HCEC 1CT (cell line): ENCODE measurements around the gene ARL6IP1.

Experiments used
- DNase-seq: peaks from one replicate; pipeline ENCODE4 v3.0.0-alpha.2; 2017

The ARL6IP1 gene

DNA sequence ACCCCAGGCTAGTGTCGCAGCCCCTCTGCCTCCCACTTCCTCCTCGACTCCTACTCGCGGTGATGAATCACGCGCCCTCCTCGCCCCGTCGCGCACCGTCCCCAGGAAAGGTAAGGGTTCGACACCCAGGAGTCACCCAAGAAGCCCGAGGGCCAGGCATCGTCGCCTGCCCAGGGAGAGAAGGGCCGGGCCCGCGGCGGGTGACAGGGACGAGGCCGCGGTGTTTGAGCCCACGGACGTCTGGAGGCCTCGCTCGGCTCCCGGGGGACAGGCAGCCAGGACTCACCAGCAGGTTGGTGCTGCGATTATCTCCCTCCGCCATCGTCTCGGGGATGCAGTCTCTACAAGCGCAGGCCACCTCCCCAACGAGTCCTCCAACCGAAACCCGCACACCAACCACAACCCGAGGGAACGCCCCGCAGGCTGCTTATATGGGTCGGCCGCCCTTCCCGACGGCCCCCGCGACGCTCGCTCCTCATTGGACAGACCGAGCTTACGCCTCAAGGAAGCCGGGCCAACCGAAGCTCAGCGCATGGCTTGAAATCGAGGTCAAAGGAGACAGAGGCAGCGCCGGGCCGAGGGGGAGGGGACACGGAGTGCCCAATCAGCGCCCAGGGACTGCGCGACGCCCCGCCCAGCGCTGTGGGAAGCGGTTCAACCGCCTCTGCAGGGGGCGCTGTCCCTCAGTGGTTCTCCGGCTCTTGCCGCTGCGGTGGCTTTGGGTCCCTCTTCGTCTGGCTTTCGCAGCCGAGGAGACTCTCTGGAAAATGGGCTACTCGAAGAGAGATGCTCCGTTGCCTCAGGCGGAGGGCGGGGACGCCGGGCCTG lies at the start of gene ARL6IP1:
Gene ARL6IP1, minus strand, starts transcription at position 405 of the 828 bp plus-strand sequence. Its CDS starts 83 bp downstream, at position 322.
- DNase-seq = peak; percentile 99

DNA sequence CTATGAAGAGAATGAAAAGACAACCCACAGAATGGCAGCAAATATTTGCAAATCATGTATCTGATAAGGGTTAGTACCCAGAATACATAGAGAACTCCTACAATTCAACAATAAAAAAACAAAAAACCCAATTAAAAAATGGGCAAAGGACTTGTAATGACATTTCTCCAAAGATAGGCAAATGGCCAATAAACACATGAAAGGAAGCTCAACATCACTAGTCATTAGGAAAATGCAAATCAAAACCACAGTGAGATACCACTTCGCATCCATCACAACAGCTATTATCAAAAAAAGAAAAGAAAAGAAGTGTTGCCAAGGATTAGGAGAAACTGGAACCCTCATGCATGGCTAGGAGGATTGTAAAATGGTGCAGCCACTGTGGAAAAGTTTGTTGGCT lies 45.1 kb upstream of the ARL6IP1 start:
- DNase-seq = no peak

DNA sequence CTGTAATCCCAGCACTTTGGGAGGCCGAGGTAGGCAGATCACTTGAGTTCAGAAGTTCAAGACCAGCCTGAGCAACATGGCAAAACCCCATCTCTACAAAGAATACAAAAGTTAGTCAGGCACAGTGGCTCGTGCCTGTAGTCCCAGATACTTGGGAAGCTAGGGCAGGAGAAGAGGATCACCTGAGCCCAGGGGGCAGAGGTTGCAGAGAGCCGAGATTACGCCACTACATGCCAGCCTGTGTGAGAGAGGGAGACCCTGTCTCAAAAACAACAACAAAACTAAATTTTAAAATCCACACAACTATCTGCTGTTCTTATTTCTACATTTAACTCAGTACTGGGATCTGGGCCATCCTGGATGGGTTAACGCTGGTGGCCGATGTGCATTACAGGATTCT lies 41.2 kb upstream of the ARL6IP1 start:
- no peak for DNase-seq

DNA sequence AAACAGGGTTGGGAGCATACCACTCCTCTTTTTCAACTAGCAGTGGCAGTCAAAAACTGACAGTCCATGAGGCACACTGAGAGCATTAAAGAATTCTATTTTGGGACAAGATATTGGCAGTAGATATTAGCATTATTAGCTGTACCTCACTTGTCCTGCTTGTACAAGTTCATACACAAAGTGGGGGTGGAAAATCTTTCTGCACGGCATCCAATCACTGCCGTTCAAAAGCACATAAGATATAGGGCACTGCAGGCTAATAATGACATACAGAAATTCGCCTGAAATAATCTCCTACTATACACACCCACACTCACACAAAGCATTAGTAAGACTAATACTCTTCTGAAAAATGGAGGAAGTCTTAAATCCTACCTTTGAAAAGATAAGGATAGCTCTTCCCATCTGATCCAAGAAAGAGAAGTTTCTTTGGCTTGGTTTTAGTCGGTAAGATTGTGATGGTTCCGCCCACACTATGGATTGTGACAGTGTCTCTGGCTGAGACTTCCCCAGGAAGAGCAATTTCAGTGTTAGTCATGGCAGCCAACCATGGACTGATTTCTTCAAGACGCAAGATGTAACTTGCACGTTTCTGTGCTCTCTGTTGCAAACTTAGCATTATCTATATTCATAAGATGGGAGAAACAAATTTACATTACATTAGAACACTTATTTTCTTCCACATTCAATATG lies 40.6 kb upstream of the ARL6IP1 start:
- DNase-seq = no peak

- DNase-seq = no peak
These were observed 38.2 kb upstream of the ARL6IP1 start for GRCh38 chr16:18839555-18839954.

DNA sequence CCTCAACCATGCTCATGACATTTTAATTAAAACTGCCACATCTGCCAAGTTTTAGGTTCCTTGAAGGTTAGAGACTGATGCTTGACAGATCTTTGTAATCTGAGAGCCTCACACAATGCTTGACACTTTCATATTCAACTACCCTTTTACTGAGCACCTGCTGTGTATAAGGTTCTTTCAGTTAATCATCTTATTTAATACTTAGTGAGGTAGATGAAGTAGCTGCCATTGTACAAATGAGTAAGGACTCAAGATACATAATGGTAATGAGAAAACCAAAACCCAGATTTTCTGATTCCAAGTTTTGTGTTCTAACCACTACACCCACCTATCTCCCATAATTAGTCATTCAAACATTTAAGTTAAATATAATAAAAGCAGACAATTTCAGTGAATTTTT lies 35.4 kb upstream of the ARL6IP1 start:
- DNase-seq = no peak

GRCh38 chr16:18834864-18835263 lies 33.5 kb upstream of the ARL6IP1 start:
- no peak for DNase-seq

- DNase-seq = no peak
These were observed 32.6 kb upstream of the ARL6IP1 start for GRCh38 chr16:18833707-18834505.

GRCh38 chr16:18832613-18833012 lies 31.3 kb upstream of the ARL6IP1 start:
- no peak for DNase-seq

GRCh38 chr16:18832006-18832405 lies 30.7 kb upstream of the ARL6IP1 start:
- DNase-seq = no peak

DNA sequence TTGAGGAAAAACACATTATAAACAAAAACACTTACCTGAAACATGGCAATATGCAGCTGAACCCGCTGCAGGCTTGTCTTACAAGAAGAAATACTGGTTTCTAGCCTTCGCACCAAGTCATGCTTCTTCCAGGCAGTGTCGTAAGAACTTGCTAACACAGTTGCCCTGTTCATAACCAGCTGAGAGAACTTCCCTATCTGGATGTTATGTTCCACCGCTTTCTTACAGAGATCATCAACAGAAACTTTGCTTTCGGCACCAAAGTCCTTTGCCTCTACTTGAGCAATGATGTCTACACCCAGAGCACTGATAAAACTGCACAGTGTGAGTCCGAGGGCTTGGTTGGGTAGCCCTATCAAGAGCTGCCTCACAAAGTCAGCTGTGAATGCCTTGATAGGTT lies 27.9 kb upstream of the ARL6IP1 start:
- DNase-seq = no peak

DNA sequence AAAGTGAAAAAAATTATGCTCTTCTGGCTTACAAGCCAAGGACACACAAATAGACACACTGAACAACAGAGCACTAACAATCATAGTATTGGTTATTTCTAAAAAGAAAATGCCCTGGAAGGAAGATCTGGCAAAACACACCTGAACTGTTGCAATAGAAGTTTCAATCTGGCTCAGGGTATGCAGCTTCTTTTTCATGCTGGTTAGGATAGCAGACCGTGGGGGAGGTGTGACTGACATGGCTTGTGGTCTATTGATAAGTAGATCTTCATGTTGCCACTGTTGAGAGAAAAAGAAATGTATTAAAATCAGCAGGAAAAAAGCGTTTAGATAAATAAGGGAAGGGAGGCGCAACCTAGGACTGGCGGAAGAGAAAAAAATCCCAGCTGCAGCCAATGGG lies 26.5 kb upstream of the ARL6IP1 start:
- no peak for DNase-seq

GRCh38 chr16:18816286-18816685 lies 14.9 kb upstream of the ARL6IP1 start:
- DNase-seq = no peak

DNA sequence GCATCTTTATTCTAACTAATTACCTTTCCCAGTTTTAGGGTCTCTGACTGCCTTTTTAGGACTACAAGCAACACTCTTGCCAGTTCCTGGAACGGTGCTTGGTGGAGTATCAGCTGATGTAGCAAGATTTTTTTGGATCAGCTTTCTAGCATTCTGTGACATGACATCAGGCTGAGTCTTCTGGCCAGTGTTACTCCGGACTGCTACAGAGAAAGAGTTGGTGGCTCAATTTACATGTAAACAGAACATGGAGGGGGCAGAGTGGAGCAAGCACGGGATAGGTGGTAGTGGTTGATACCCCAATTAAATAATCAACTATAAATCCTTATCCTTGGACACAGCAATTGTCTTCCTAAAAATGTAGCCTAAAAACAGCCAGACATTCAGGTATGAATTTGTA lies 10.6 kb upstream of the ARL6IP1 start:
- DNase-seq = no peak

DNA sequence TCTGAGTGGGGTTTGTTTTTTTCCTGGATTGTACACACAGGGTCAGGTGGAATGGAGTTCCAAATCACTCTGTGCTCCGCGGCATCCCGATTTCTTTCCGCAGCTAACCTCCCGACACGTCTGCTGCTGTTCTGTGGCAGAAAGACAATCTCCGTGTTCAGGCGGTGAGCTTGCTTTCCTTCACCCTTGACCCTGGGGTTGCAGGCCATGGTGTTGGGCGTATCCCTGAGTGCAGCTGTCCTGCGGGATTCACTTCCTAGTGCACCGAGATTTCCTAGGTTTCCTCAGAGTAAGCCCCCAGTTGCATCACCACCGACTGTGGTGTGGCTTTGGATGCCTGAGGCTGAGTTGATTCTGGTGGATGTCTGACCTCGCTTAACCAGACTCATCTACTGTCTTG lies 7.8 kb upstream of the ARL6IP1 start:
- DNase-seq = no peak

GRCh38 chr16:18805257-18805773 lies 4.0 kb upstream of the ARL6IP1 start:
- DNase-seq = no peak

DNA sequence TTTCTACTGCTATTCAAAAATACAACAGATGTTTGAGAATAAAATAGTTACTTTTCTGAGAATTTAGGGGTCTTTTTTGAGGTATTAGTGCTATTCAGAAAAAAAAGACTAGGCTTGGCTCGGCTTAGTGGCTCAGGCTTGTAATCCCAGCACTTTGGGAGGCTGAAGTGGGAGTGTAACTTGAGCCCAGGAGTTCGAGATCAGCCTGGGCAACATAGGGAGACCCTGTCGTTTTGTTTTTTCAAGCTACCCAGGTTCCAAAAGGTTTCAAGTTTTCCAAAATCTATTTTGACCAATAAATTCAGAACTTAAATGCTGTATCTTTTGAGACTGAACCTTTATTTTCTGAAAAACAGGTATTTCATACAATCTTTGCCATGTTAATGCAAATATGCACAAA lies 3.2 kb upstream of the ARL6IP1 start:
- DNase-seq = no peak

- DNase-seq = peak; percentile 56
These were observed 2.5 kb upstream of the ARL6IP1 start for GRCh38 chr16:18803569-18804462.

DNA sequence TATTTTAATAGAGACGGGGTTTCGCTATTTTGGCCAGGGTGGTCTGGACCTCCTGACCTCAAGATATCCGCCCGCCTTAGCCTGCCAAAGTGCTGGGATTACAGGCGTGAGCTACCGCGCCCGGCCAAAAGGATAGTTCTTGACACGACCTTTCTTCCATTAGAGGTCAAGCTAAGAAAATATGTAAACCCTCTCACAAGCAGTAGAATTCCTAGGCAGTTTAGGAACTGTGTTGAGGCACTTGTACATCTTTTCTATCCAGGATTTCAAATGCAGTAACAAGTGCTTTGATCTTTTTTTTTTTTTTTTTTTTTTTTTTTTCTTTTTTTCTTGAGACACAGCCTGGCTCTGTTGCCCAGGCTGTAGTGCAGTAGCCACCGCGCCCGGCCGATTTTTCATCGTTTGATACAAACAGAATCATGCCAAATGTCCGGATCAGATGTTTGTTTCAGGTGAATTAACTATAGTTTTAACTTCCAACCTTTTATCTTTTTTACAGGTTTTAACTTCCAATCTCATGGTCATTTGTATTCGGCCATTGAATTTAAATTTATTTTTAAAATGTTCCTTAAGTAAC lies 1.5 kb upstream of the ARL6IP1 start:
- DNase-seq = no peak

DNA sequence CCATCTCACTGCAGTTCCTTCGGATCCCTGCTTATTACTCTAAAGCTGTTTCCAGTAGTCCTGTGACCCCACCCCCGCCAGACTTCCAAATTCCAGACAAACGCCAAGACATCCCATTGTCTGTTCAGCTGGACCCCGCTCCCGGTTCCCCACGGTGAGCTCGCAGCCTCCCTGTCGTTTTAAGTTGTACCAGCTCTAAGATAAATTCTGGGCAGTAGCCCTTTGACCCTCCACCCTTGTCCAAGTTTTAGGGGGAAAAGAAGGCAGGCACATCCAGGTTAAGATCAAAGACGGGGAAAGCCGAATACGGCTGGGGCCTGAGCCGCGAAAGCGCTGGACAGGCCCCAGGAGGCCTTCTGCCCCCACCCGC lies 589 bp downstream of the ARL6IP1 start:
- DNase-seq = no peak

DNA sequence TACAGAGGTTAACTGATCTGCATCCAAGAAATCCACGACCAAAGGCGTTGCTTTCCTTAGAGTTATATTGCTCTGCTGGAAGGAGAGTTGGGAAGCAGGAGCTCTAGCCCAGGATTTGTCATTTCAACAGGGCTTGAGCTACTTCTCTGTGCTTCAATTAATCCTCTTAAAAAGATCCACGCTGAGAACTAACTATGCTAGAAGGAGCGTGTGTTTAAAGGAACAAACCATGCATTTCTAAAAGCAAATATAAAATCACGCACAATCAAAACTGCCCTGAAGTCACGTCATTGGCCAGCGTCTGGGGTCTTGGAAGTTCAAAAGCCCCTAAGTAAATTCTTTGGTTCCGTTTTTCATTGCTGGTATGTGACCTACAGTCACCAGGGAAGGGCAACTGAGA lies 1.1 kb downstream of the ARL6IP1 start:
- no peak for DNase-seq

DNA sequence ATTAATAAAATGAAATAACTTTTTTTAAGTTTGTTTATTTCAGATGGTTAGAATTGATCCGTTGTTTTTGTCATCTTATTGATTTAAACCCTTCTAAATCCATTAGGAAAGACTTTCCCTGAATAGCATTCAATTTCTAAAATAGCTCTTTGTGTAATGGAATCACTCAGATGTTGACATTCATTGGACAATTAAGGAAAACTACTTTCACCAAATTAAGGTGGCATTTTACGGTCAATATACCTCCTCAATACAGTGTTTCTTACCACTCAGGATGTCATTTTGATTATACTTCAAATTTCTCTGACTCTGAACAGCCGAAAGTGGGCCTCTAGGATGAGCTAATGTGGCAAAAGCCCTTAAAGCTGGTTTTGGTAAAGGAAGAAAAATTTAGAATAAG lies 1.8 kb downstream of the ARL6IP1 start:
- DNase-seq = no peak
